ENCODE data around the gene CDH13. TPM values are rescaled to one million over a fixed set of nuclear protein-coding genes. Genes with fewer than 3 reads are reported as not detected.

CDH13 gene
- total RNA-seq, 4 donors from 2014 or later, result 3.4 to 14.8 (median 6.5) TPM

DNA sequence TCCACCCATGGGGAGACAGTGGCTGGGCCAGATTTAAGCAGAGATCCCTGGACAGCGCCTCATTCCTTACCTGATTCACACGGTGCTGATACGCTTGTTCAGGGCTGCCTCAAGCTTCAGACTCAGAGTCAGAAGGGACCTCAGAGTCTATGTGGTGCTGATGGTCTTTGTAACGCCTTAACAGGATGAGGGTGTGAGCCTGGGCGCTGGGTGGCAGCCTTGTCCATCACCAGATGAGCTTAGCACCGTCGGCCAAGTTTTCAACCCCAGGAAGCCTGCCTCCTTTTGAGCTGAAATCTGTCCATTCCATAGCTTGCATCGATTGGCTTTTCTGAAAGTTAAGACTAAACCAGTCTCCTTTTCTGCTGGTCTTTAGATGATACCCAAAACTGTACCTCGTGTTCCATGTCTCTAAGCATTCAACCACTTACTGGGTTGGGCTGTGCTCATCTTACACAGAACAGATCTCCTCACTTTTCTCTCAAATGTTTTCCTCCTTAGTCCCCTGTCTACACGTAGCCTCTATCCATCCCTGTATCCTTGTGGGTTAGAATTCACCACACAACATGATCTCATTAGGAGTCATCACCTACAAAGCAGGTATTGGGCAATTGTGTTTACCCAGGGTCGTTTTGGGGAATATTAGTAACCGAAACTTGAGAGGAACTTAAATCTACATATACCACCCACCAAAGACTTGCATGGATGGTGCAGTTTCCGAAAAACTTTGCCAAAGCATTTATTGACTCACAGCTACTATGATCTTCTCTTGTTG lies 573.4 kb downstream of the CDH13 start:
- no peak overlapping the region for H3K4me3 ChIP-seq (replicated peaks in 1 of 3)
- DNase-seq, result peak; percentile 61 to 63
- no peaks in the 10 kb centered on the region for H3K27me3 ChIP-seq
- TF ChIP-seq, protein P1, sequence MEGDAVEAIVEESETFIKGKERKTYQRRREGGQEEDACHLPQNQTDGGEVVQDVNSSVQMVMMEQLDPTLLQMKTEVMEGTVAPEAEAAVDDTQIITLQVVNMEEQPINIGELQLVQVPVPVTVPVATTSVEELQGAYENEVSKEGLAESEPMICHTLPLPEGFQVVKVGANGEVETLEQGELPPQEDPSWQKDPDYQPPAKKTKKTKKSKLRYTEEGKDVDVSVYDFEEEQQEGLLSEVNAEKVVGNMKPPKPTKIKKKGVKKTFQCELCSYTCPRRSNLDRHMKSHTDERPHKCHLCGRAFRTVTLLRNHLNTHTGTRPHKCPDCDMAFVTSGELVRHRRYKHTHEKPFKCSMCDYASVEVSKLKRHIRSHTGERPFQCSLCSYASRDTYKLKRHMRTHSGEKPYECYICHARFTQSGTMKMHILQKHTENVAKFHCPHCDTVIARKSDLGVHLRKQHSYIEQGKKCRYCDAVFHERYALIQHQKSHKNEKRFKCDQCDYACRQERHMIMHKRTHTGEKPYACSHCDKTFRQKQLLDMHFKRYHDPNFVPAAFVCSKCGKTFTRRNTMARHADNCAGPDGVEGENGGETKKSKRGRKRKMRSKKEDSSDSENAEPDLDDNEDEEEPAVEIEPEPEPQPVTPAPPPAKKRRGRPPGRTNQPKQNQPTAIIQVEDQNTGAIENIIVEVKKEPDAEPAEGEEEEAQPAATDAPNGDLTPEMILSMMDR (IDR thresholded peaks at IDR 0.05), result peak in 4 of 6 experiments; percentile 28 to 58 (median 42)
- no peak for TF ChIP-seq POLR2A (IDR thresholded peaks at IDR 0.05)
- 57 to 76% methylated on average over 13 of the region's 13 CpGs for WGBS, 2 donors
- H3K36me3 ChIP-seq, result no peaks in the 10 kb centered on the region
- H3K27ac ChIP-seq, result no peak overlapping the region
- intact Hi-C loops (cut with DNase I), result no loop called here
- H3K4me1 ChIP-seq, result no peaks in the 10 kb centered on the region
- no peaks in the 10 kb centered on the region for H3K9me3 ChIP-seq

DNA sequence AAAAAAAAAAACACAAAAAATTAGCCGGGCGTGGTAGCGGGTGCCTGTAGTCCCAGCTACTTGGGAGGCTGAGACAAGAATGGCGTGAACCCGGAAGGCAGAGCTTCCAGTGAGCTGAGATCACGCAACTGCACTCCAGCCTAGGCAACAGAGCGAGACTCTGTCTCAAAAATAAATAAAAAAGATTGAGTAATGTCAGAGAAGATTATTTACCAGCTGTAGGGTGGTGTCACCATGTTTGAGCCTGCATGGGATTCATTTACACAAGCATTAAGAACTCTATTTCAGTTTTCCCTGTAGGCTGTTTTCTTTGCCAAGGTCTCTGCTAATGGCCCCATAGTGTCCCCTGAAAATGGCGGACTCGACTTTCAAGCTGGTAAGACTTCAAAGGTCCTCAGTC lies 575.0 kb downstream of the CDH13 start:
- Histone ChIP-seq H3K9me3 (no peaks in the 10 kb centered on the region), H3K27me3 (no peaks in the 10 kb centered on the region), H3K36me3 (no peaks in the 10 kb centered on the region), H3K4me1 (no peaks in the 10 kb centered on the region), H3K27ac (no peak overlapping the region), H3K4me3 (replicated peaks in 1 of 3) (no peak overlapping the region)
- no peak for TF ChIP-seq POLR2A (IDR thresholded peaks at IDR 0.05)
- TF ChIP-seq, protein P1 (IDR thresholded peaks at IDR 0.05), result no peak
- DNase-seq, result no peak
- intact Hi-C loops (cut with DNase I), result no loop called here
- 94 to 95% methylated on average over 9 of the region's 9 CpGs for WGBS, 2 donors

DNA sequence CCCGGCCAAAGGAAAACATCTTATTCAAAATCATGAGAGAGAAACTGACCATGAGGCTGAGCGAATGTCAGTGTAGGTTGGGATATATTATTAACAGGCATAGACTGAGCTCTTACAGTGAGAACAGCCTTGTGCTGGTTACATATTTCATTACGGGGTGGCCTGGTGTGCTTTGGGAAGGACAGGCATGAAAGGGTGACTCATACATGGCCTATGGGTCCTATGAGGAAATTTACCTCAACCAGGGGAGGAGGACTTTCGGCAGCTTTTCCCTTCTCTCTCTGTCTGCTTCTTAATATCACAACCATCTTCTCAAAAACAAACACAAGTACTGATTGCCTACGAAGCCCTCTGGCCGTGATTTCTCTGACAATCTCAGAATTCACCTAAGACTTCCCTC lies 579.1 kb downstream of the CDH13 start:
- Histone ChIP-seq H3K4me1 (no peaks in the 10 kb centered on the region), H3K9me3 (no peaks in the 10 kb centered on the region), H3K36me3 (no peaks in the 10 kb centered on the region), H3K4me3 (replicated peaks in 1 of 3) (no peak overlapping the region), H3K27me3 (no peaks in the 10 kb centered on the region), H3K27ac (no peak overlapping the region)
- intact Hi-C loops (cut with DNase I), result no loop called here
- WGBS, 2 donors, result 79 to 80% methylated on average over 6 of the region's 6 CpGs
- no peak for TF ChIP-seq POLR2A (IDR thresholded peaks at IDR 0.05)
- TF ChIP-seq, protein P1 (IDR thresholded peaks at IDR 0.05), result no peak
- no peak for DNase-seq

DNA sequence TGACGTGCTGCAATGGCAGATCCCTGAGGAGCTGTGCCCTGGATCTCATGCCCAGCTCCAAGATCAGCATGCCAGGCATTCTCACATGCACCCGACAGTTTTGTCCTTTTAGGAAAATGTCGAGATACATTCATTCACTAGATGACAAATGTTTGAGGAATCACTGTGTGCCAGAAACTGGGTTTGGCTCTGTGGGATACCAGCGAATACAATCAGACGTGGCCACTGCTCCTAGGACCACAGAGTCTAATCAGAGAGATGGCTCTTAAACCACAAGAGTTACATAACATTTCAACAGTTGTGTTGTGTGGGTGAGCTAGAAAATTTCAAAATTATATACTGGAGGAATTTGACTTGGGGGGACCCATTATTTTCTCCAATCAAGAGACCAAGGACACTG lies 579.7 kb downstream of the CDH13 start:
- H3K4me1 ChIP-seq, result no peaks in the 10 kb centered on the region
- TF ChIP-seq, protein P1 (IDR thresholded peaks at IDR 0.05), result no peak
- TF ChIP-seq POLR2A (IDR thresholded peaks at IDR 0.05), result no peak
- no peaks in the 10 kb centered on the region for H3K36me3 ChIP-seq
- no peaks in the 10 kb centered on the region for H3K9me3 ChIP-seq
- 86 to 93% methylated on average over 5 of the region's 5 CpGs for WGBS, 2 donors
- DNase-seq, result no peak
- H3K27me3 ChIP-seq, result no peaks in the 10 kb centered on the region
- H3K27ac ChIP-seq, result no peak overlapping the region
- intact Hi-C loops (cut with DNase I), result no loop called here
- H3K4me3 ChIP-seq (replicated peaks in 1 of 3), result no peak overlapping the region

DNA sequence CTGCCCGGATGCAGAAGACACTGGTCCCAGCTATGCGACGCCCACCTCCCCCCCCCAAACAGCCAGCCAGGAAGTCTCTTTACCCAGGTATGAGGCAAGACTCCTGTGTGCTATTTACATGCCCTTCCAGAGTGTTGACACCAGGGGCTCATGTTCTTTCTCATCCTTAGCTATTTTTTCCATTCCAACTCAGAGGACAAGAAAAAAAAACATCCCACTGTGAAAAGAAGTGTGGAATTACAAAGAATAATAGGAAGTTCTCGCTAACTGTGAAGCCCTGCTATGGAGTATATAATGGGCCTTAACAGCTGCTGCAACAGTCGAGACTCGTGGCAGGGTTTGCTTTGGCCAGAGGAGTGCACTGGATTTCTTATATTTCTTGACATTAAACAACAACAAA lies 584.9 kb downstream of the CDH13 start:
- TF ChIP-seq, protein P1 (IDR thresholded peaks at IDR 0.05), result no peak
- no peak for TF ChIP-seq POLR2A (IDR thresholded peaks at IDR 0.05)
- no peak overlapping the region for H3K4me3 ChIP-seq (replicated peaks in 1 of 3)
- no peaks in the 10 kb centered on the region for H3K27me3 ChIP-seq
- no peaks in the 10 kb centered on the region for H3K4me1 ChIP-seq
- DNase-seq, result no peak
- H3K27ac ChIP-seq, result no peak overlapping the region
- intact Hi-C loops (cut with DNase I), result no loop called here
- no peaks in the 10 kb centered on the region for H3K36me3 ChIP-seq
- H3K9me3 ChIP-seq, result no peaks in the 10 kb centered on the region
- WGBS, 2 donors, result 39 to 46% methylated on average over 6 of the region's 6 CpGs

Data from thyroid gland (tissue), 4 donors.